Iris pigment epithelial cell (primary cell): ENCODE data around the gene DAPL1.
"Not testable (repeated sequence)": the region's sequence is repeated elsewhere in the genome, so short reads cannot be mapped to it uniquely, and the experiment has no call there.

Experiments used
- DNase-seq: peaks from one replicate; pipeline ENCODE4 v3.0.0-alpha.2; 2011; ENCODE audit warnings: low read depth

Gene DAPL1

GRCh38 chr2:158822193-158822592 lies 27.1 kb downstream of the DAPL1 start:
- DNase-seq: no peak

DNA sequence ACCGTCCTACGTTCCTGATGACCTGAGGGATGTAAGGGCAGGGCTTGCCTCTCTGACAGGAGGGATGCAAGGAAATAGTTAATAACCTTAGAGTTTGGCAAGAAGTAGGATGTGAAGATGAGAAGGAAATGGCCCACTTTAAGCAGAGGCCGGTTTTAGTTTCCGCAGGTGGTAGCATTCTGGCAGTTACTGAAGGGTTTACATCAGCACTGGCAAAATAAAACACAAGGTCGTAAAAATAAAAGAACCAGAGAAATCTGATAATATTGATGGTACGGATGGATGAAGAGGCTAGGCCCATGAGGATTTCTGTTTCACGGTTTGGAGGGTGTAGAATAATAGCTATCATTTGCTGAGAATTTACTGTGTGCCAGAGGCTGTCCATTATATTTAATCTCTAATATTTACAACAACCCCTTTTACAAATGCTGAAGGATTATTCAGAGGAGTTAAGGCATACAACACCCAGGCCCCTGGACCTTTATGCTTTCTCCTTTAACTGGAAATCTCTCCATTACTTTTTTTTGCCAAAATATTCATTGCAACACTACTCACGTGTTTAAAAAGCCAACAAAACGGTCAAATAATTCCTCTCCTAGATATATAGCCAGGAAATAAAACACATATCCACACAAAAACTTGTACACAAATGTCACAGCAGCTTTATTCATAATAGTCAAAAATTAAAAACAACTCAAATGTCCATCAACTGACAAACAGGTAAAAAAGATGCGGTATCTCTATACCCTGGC lies 28.5 kb downstream of the DAPL1 start:
- no peak for DNase-seq

DNA sequence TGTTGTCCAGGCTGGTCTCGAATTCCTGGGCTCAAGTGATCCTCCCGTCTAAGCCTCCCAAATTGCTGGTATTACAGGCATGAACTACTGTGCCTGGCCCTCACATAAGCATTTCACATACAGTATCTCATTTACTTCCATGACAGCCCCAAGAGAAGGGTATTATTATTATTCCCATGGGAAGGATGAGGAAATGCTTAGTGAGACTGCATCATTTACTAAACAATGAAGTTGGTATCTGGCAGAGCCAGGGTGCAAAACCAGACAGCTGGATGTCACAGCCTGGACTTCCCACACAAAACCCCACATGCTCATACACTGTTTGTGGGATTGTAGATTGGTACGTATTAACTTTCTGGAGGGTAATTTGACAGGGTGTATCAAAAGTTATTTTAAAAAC lies 29.9 kb downstream of the DAPL1 start:
- no peak for DNase-seq

DNA sequence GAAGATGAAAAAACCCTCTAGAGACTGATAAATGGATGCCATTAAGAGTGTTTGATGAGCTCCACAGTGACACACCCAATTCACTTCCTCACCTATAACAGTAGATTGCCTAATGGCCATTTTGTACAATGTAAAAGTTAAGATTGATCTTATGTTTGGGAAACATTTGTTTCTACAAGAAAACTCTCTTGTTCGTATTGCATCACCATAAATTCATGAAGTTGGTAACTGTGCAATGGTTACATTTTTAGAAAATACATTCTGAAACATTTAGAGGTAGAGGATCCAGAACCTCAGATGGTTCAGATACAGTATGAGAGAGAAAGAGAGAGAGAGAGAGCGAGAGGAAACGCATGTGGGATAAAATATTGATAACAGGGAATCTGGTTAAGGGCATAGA lies 31.8 kb downstream of the DAPL1 start:
- DNase-seq: no peak

DNA sequence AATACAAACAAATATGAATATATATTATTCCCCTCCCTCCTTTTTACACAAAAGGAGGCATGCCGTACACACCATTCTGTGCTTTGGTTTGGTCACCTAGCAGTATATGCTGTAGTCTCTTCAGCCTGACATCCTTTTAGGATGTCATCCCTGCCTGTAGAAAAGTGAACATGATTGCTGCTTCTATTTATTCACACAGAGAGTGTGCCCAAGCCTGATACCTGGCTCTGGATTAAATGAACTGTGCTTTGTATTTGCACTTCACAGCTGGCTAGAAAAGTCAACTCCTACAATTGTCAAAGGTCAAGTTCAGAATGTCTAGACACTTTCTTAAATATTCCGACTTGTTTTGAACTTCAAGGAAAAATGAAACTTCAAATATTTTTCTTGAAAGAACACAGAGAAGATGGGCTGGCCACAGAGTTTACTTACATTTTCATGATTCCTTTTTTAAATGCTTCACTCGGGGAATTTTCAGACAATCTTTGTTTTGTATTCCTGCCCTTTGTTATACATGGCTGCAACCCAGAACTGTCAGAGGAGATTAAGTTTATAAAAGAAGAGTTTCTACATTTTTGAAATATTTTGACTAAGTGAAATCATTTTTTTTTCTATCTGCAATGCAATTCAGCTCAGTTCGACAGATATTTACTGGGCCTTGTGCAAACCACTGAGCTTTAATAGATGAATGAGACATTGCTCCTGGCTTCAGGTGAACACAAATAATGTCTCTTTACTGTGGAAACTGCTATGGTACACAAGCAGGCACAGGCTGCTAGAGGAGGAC lies 33.5 kb downstream of the DAPL1 start:
- DNase-seq: peak; percentile 72

GRCh38 chr2:158829167-158829566 lies 34.0 kb downstream of the DAPL1 start:
- no peak for DNase-seq

DNA sequence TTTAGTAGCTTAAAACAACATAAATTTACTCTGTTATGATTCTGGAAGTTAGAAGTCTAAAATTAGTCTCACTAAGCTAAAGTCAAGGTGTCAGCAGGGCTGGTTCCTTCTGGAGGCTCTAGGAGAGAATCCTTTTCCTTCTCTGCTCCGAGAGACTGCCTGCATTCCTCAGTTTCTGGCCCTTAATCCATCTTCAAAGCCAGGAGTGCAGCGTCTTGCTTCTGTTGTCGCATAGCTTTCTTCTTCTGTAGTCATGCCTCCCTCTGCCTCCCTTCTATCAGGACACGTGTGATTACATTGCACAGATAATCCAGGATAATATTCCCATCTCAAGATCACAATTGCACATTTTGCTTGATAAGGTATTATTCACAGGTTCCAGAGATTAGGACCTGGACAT lies 35.1 kb downstream of the DAPL1 start:
- DNase-seq: no peak

DNA sequence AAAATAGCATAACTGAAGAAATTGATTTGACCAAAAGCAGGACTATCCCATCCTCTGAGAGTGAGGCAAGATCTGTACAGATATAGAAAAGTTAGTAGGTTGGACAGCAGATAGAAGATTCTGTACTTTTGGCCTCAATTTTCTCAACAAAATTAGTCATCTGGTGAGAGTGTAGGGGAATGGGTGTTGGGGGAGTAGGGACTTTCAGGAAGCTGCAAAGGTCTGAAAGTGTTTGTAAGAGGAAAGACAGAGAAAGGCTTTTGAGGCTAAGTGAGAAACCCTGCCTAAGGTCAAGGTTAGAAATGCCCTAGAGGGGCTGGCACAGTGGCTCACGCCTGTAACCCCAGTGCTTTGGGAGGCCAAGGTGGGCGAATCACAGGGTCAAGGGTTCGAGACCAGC lies 40.3 kb downstream of the DAPL1 start:
- DNase-seq: peak; percentile 5

- DNase-seq: no peak
Measured at GRCh38 chr2:158837645-158838044, 42.5 kb downstream of the DAPL1 start.

DNA sequence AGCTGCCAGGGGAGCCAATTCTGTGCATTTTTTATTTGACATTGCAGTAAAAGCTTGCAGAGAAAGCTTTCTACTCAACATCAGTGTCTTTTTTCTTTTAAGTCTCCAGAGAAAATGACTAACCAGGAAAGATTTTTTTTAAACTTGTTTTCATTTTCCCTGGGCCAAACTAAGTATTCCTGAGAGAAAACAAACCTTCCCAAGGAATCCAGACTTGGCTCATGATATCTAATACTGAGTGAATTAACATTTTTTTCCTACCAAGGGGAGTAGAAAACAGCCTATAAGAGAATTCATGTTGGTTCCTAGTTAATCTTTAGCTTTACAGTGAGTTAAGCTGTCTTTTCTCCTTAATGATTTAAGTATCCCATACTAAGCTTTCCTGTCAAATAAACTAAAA lies 46.7 kb downstream of the DAPL1 start:
- no peak for DNase-seq

GRCh38 chr2:158845444-158845843 lies 50.3 kb downstream of the DAPL1 start:
- DNase-seq: no peak

- DNase-seq: peak; percentile 4
Measured at GRCh38 chr2:158845859-158846258, 50.7 kb downstream of the DAPL1 start.

DNA sequence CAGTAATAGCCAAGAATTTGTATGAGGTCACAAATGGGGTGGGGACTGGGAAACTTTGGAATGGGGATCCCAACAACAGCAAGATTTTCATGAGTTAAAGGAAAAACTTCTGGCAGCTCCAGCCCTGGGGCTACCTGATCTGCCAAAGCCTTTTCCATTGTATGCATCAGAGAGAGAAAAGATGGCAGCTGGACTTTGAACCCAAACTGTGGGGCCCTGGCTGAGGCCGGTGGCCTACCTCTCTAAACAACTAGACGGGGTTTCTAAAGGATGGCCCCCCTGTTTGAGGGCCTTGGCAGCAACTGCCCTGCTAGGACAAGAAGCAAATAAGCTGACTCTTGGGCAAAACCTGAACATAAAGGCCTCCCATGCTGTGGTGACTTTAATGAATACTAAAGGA lies 52.4 kb downstream of the DAPL1 start:
- not testable (repeated sequence) for DNase-seq

GRCh38 chr2:158848031-158848970 lies 53.2 kb downstream of the DAPL1 start:
- not testable (repeated sequence) for DNase-seq

- DNase-seq: peak; percentile 8
Measured at GRCh38 chr2:158860179-158860578, 65.1 kb downstream of the DAPL1 start.

GRCh38 chr2:158861626-158862025 lies 66.5 kb downstream of the DAPL1 start:
- DNase-seq: not testable (repeated sequence)

- DNase-seq: not testable (repeated sequence)
Measured at GRCh38 chr2:158865469-158865868, 70.4 kb downstream of the DAPL1 start.
